ENCODE data around the gene BHLHE40.

BHLHE40 gene

GRCh38 chr3:5002871-5003247, 23.6 kb downstream of the BHLHE40 start:
- CTCF ChIA-PET = no interaction called here
- POLR2A ChIA-PET (ENCODE audit: low non-redundant PET) = no interaction called here
- no peak for DNase-seq (ENCODE audit: low spot score)
- no peak overlapping the region for H3K27ac ChIP-seq
- no peak for TF ChIP-seq CTCF (conservative IDR thresholded peaks at IDR 0.05; ENCODE audit: low read depth)

- peak overlapping the region; percentile 71 for H3K27ac ChIP-seq
- POLR2A ChIA-PET (ENCODE audit: low non-redundant PET) = no interaction called here
Observed at GRCh38 chr3:5004319-5005152, 25.3 kb downstream of the BHLHE40 start.

GRCh38 chr3:5005367-5005766, 26.1 kb downstream of the BHLHE40 start:
- ChIA-PET POLR2A (ENCODE audit: low non-redundant PET) (no interaction called here), CTCF (no interaction called here)
- no peak for DNase-seq (ENCODE audit: low spot score)
- peak overlapping the region; percentile 71 for H3K27ac ChIP-seq
- no peak for TF ChIP-seq CTCF (conservative IDR thresholded peaks at IDR 0.05; ENCODE audit: low read depth)

More at GRCh38 chr3:5004319-5005152, 25.3 kb downstream of the BHLHE40 start:
- TF ChIP-seq CTCF (conservative IDR thresholded peaks at IDR 0.05; ENCODE audit: low read depth) = no peak
- peak; percentile 67 for DNase-seq (ENCODE audit: low spot score)
- CTCF ChIA-PET = no interaction called here

GRCh38 chr3:5006755-5007202, 27.5 kb downstream of the BHLHE40 start:
- ChIA-PET POLR2A (ENCODE audit: low non-redundant PET) (no interaction called here), CTCF (no interaction called here)

GRCh38 chr3:5007873-5008272, 28.6 kb downstream of the BHLHE40 start:
- TF ChIP-seq CTCF (conservative IDR thresholded peaks at IDR 0.05; ENCODE audit: low read depth) = no peak
- POLR2A ChIA-PET (ENCODE audit: low non-redundant PET) = no interaction called here

More at GRCh38 chr3:5006755-5007202, 27.5 kb downstream of the BHLHE40 start:
- no peak for DNase-seq (ENCODE audit: low spot score)
- no peak overlapping the region for H3K27ac ChIP-seq
- TF ChIP-seq CTCF (conservative IDR thresholded peaks at IDR 0.05; ENCODE audit: low read depth) = no peak

GRCh38 chr3:5009506-5010109, 30.4 kb downstream of the BHLHE40 start:
- CTCF ChIA-PET = no interaction called here
- POLR2A ChIA-PET (ENCODE audit: low non-redundant PET) = no interaction called here
- DNase-seq (ENCODE audit: low spot score) = no peak

More at GRCh38 chr3:5007873-5008272, 28.6 kb downstream of the BHLHE40 start:
- no peak for DNase-seq (ENCODE audit: low spot score)
- CTCF ChIA-PET = interaction anchor here (0.5 kb wide), 1 partner anchor 18 kb away, joined by 3 read pairs; no protein-coding TSS in a partner anchor
- H3K27ac ChIP-seq = no peak overlapping the region

More at GRCh38 chr3:5009506-5010109, 30.4 kb downstream of the BHLHE40 start:
- no peak overlapping the region for H3K27ac ChIP-seq
- TF ChIP-seq CTCF (conservative IDR thresholded peaks at IDR 0.05; ENCODE audit: low read depth) = no peak
